Measurements from ENCODE around the gene GCNT4.

The GCNT4 gene

GRCh38 chr5:75016896-75017295 lies 35.5 kb downstream of the GCNT4 start:
- no peak for DNase-seq (ENCODE audit: low read depth)

GRCh38 chr5:75012748-75013147 lies 39.6 kb downstream of the GCNT4 start:
- no peak for DNase-seq (ENCODE audit: low read depth)

DNA sequence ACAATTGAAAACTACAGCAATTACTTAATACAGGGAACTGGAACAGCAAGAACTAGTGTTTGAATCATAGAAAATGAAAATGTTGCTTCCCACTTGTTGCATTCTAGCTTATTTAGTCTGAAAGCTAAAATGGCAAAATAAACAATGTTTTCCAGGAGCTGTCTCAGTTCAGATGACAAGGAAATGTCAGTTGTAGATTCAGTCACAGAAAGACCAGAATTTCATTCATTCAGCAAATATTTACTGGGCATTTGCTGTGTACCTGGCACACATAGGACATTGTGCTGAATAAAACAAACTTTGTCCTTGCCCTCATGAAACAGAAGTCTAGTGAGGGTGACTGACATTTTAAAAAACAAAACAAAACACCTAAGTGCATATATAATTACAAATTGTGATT lies 41.5 kb downstream of the GCNT4 start:
- no peak for DNase-seq (ENCODE audit: low read depth)

DNA sequence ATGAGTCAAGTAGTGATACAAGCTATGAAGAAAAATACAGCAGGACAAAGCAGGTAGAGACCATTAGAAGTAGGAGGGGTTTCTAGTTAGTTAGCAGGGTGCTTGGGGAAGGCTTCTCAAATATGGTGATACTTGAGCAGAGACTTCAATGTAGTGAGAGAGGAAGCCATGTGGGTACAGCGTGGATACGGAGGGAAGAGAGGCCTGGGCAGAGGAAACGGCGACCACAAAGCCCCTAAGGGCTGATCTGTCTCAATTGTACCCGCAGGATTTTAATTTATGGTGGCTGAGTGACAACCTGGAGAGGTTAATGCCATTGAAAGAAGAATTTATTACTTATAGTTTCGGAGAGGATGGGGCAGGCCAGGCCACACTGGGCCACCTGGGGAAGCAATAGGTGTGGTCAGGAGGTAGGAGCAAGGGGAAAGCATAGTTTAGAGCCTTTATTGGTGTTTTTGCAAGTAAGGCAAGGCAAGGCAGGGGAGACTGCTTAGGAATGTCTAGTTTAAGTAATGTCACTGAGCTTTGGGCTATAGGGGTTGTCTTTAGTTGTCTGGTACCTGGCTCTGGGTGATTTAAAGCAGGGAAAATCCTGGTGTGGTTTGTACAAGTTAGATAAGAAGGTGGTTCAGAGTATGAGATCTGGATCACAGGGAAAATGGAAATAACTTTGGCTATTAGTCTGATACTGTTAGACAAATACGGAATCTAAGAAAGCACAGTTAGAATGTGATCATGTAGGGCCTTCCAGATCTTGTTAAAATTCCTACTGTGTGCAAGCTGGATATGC lies 42.6 kb downstream of the GCNT4 start:
- no peak for DNase-seq (ENCODE audit: low read depth)

- DNase-seq (ENCODE audit: low read depth), result no peak
Measured at GRCh38 chr5:75006865-75007822, 45.2 kb downstream of the GCNT4 start.

GRCh38 chr5:75005561-75005960 lies 46.8 kb downstream of the GCNT4 start:
- no peak for DNase-seq (ENCODE audit: low read depth)

Measured in activated T-cell treated with anti-CD3 and anti-CD28 coated beads for 1 hour (primary cell).